Endothelial cell of umbilical vein (primary cell): Measurements from ENCODE around the gene RCAN3. TPM values are rescaled to one million over a fixed set of nuclear protein-coding genes. Genes with fewer than 3 reads are reported as not detected.

Experiments
- BruUV-seq: library from RNA; stranded (reverse); fragments of 400-500 nt; replicated peaks from 2 replicates; lab custom pipeline; 2021; lab: Mats Ljungman, UMichigan
- CTCF ChIA-PET: fragments of 300-600, 350-600 bp; sonication (Branson Sonifier 250); formaldehyde crosslinking; loops from one replicate; lab custom pipeline; 2021; ENCODE audit warnings: antibody characterized with exemption, inconsistent platforms; lab: Charles Lee
- POLR2A ChIA-PET: fragments of 300-600, 350-600 bp; sonication (Branson Sonifier 250); formaldehyde crosslinking; loops from one replicate; lab custom pipeline; 2021; ENCODE audit warnings: antibody characterized with exemption, inconsistent platforms; lab: Charles Lee
- DNase-seq: peaks from one replicate; pipeline ENCODE4 v3.0.0-alpha.2; 2011; ENCODE audit warnings: low read depth, low spot score
- FAIRE-seq: peaks from 2 replicates; lab custom pipeline; 2011; peaks lifted over from hg19 to GRCh38; lab: Jason Lieb, UNC
- H2AFZ ChIP-seq: 2 replicates; pipeline ENCODE4 v1.6.0; 2012; ENCODE audit warnings: low read depth, low read length, control low read depth, inconsistent platforms
- H3K27ac ChIP-seq: 2 replicates; pipeline ENCODE4 v1.5.1; 2011; ENCODE audit warnings: low read depth, mild to moderate bottlenecking, control low read depth, low read length, moderate library complexity; ENCODE audit not compliant: insufficient read depth
- H3K27me3 ChIP-seq, 2 experiments: 2 replicates each; pipeline versions ENCODE4 v1.6.0 to v1.6.1; 2011; ENCODE audit warnings: low read length in 2 of 2, mixed read lengths in 1 of 2; ENCODE audit not compliant: control insufficient read depth in 2 of 2, insufficient read depth in 2 of 2
- H3K36me3 ChIP-seq, 2 experiments: 2 replicates in 1 of 2; 3 replicates in 1 of 2; pipeline ENCODE4 v1.5.1; 2011; ENCODE audit warnings: low read length in 2 of 2, mild to moderate bottlenecking in 1 of 2, moderate library complexity in 1 of 2; ENCODE audit not compliant: control insufficient read depth in 2 of 2, insufficient read depth in 2 of 2; ENCODE audit errors: extremely low read depth in 1 of 2
- H3K4me1 ChIP-seq: 3 replicates; pipeline ENCODE4 v1.5.1; 2011; ENCODE audit warnings: mild to moderate bottlenecking, low read length; ENCODE audit not compliant: control insufficient read depth, insufficient read depth; ENCODE audit errors: extremely low read depth
- H3K4me2 ChIP-seq: 2 replicates; pipeline ENCODE4 v1.6.1; 2011; ENCODE audit warnings: low read length, control low read depth, mixed read lengths; ENCODE audit not compliant: insufficient read depth
- H3K4me3 ChIP-seq, 3 experiments: fragments of 200-600 bp in 1 of 3; sonication (generic), shearing (Covaris generic) in 1 of 3; replicated peaks in 1 of 3; 2 replicates each; pipeline ENCODE4 v1.5.1; 2011 to 2016; ENCODE audit warnings: control low read depth in 3 of 3, low read length in 3 of 3, mild to moderate bottlenecking in 2 of 3, inconsistent platforms in 1 of 3, low read depth in 1 of 3, moderate library complexity in 1 of 3; ENCODE audit not compliant: insufficient read depth in 1 of 3
- H3K79me2 ChIP-seq: 2 replicates; pipeline ENCODE4 v1.6.0; 2012; ENCODE audit warnings: low read length, inconsistent platforms; ENCODE audit not compliant: control insufficient read depth, insufficient read depth
- H3K9ac ChIP-seq: replicated peaks from 2 replicates; pipeline ENCODE3; 2011; ENCODE audit warnings: low read length, control low read depth; ENCODE audit not compliant: insufficient read depth; ENCODE audit errors: extremely low read depth
- H3K9me1 ChIP-seq: replicated peaks from 3 replicates; pipeline ENCODE4 v1.6.0; 2011; ENCODE audit warnings: mild to moderate bottlenecking, low read length; ENCODE audit not compliant: control insufficient read depth, insufficient read depth; ENCODE audit errors: extremely low read depth
- H3K9me3 ChIP-seq: replicated peaks from 2 replicates; pipeline ENCODE4 v1.5.1; 2012; ENCODE audit warnings: low read length, inconsistent platforms; ENCODE audit not compliant: control insufficient read depth, insufficient read depth
- H4K20me1 ChIP-seq: replicated peaks from 2 replicates; pipeline ENCODE3; 2011; ENCODE audit warnings: mild to moderate bottlenecking, low read length; ENCODE audit not compliant: control insufficient read depth, insufficient read depth; ENCODE audit errors: extremely low read depth
- EZH2 ChIP-seq: IDR thresholded peaks from 2 replicates; pipeline ENCODE4 v1.6.1; 2012; ENCODE audit warnings: borderline replicate concordance, low read depth, mild to moderate bottlenecking, moderate library complexity, low read length, inconsistent platforms; ENCODE audit not compliant: severe bottlenecking
- FOS ChIP-seq: IDR thresholded peaks from 2 replicates; pipeline ENCODE4 v1.6.1; 2011; ENCODE audit warnings: mild to moderate bottlenecking, low read length, moderate library complexity, borderline replicate concordance; ENCODE audit not compliant: insufficient read depth
- GATA2 ChIP-seq: IDR thresholded peaks from 2 replicates; pipeline ENCODE4 v1.7.0; 2011; ENCODE audit warnings: low read depth, mild to moderate bottlenecking, moderate library complexity, mixed read lengths, low read length; ENCODE audit not compliant: insufficient read length, insufficient read depth
- JUN ChIP-seq: IDR thresholded peaks from 2 replicates; pipeline ENCODE4 v1.6.1; 2011; ENCODE audit warnings: borderline replicate concordance, low read depth; ENCODE audit not compliant: insufficient read length, insufficient read depth
- MAX ChIP-seq: IDR thresholded peaks from 2 replicates; pipeline ENCODE4 v1.6.1; 2011; ENCODE audit not compliant: insufficient read depth, insufficient read length
- MYC ChIP-seq: IDR thresholded peaks from one replicate; pipeline ENCODE4 v1.6.1; 2011; ENCODE audit warnings: mild to moderate bottlenecking, low read depth, low read length
- POLR2A ChIP-seq: IDR thresholded peaks from 2 replicates; pipeline ENCODE4 v1.6.1; 2012; ENCODE audit warnings: low read depth, mild to moderate bottlenecking, control low read depth, low read length
- POLR2AphosphoS5 ChIP-seq: IDR thresholded peaks from 2 replicates; pipeline ENCODE4 v1.6.1; 2012; ENCODE audit warnings: low read depth, mild to moderate bottlenecking, control low read depth, low read length, moderate library complexity; ENCODE audit not compliant: insufficient read depth
- dilution Hi-C: fragments of 300-500 bp; cut with MboI; formaldehyde crosslinking; loops from one replicate; pipeline ENCODE4 v1.15.0; 2019; ENCODE audit warnings: low sequenced_read_pairs; ENCODE audit not compliant: extremely low pct_ligation_motif_present
- intact Hi-C: fragments of 100-400 bp; cut with micrococcal nuclease; formaldehyde crosslinking; loops from one replicate; pipeline ENCODE4 v1.10.0; 2022
- polyA plus RNA-seq, 4 experiments: library from polyadenylated mRNA; depleted of rRNA in 3 of 4; stranded (reverse) in 3 of 4; unstranded in 1 of 4; fragments of >200 nt; gene quantifications; 2 replicates each; pipeline versions ENCODE4 v1.2.1 to v1.2.3, GENCODE V29; 2011 to 2012; ENCODE audit warnings: missing spikeins in 1 of 4
- total RNA-seq: library from RNA; stranded (reverse); gene quantifications from 2 replicates; pipeline ENCODE4 v1.2.3, GENCODE V29; 2021
- TF ChIP-seq, protein P1 (sequence below), 2 donors: IDR thresholded peaks; 1 replicate in 1 of 2; 2 replicates in 1 of 2; pipeline ENCODE4 v1.5.1; 2011; ENCODE audit warnings: low read length in 2 of 2, mild to moderate bottlenecking in 2 of 2, moderate library complexity in 2 of 2, control low read depth in 1 of 2, inconsistent platforms in 1 of 2, low read depth in 1 of 2; ENCODE audit not compliant: insufficient read depth in 1 of 2; ENCODE audit errors: extremely low read depth in 1 of 2

Gene RCAN3
- total and polyA plus RNA-seq, 2 donors (not counting 3 experiments of a cell fraction or from before 2014, with no cell fraction given): 0.99 to 5.1 TPM

DNA sequence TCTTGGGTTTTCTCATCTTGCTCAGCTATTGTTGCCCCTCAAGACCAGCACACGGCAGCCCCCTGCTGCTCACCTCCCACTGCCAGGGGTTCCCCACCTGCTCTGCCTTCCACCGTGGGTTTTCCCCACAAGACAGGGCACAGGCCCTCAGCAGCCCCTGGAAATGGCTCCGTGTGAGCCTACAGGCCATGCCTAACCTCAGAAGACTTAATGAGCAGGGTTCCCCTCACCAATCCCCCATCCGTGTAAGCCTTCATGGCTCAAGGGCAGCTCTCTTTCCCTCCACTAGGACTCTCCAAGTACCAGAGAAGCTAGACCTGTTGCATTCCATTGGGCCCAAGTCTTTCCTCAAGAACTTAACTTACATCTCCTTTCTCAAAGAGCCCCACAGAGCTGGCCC lies 18.4 kb upstream of the RCAN3 start:
- no peaks in the 10 kb centered on the region for H3K79me2 ChIP-seq
- H3K9me3 ChIP-seq: no peaks in the 10 kb centered on the region
- CTCF ChIA-PET: interaction anchor here (1.0 to 1.3 kb wide), 4 partner anchors 8 to 282 kb away, joined by 3 to 5 read pairs (median 3); no protein-coding TSS in a partner anchor
- H3K4me2 ChIP-seq: no peak overlapping the region
- no peak overlapping the region for H3K9ac ChIP-seq
- H2AFZ ChIP-seq: no peak overlapping the region
- H3K9me1 ChIP-seq: no peaks in the 10 kb centered on the region
- no peaks in the 10 kb centered on the region for H3K4me1 ChIP-seq
- dilution Hi-C loops: no loop called here
- POLR2A ChIA-PET: no interaction called here
- no peaks in the 10 kb centered on the region for H3K36me3 ChIP-seq
- TF ChIP-seq MAX: no peak
- TF ChIP-seq POLR2AphosphoS5: no peak
- TF ChIP-seq JUN: no peak
- TF ChIP-seq POLR2A: no peak
- TF ChIP-seq GATA2: no peak
- TF ChIP-seq MYC: no peak
- TF ChIP-seq EZH2: no peak
- TF ChIP-seq, protein P1, sequence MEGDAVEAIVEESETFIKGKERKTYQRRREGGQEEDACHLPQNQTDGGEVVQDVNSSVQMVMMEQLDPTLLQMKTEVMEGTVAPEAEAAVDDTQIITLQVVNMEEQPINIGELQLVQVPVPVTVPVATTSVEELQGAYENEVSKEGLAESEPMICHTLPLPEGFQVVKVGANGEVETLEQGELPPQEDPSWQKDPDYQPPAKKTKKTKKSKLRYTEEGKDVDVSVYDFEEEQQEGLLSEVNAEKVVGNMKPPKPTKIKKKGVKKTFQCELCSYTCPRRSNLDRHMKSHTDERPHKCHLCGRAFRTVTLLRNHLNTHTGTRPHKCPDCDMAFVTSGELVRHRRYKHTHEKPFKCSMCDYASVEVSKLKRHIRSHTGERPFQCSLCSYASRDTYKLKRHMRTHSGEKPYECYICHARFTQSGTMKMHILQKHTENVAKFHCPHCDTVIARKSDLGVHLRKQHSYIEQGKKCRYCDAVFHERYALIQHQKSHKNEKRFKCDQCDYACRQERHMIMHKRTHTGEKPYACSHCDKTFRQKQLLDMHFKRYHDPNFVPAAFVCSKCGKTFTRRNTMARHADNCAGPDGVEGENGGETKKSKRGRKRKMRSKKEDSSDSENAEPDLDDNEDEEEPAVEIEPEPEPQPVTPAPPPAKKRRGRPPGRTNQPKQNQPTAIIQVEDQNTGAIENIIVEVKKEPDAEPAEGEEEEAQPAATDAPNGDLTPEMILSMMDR (IDR thresholded peaks at IDR 0.05; ENCODE audit: extremely low read depth in 1 of 2, insufficient read depth in 1 of 2, low read depth in 1 of 2, low read length in 2 of 2): no peak
- TF ChIP-seq FOS: no peak
- no peaks in the 10 kb centered on the region for H4K20me1 ChIP-seq
- DNase-seq: no peak
- H3K4me3 ChIP-seq: no peak overlapping the region
- no peak overlapping the region for H3K27ac ChIP-seq
- H3K27me3 ChIP-seq: no peaks in the 10 kb centered on the region
- FAIRE-seq: no peak
- intact Hi-C loops: no loop called here
- BruUV-seq: no TSS peak
